Fibroblast of pulmonary artery (primary cell): ENCODE results near the gene FAM174A.

Experiments
- DNase-seq: peaks from one replicate; pipeline ENCODE4 v3.0.0-alpha.2; 2010; ENCODE audit warnings: low read depth
- H3K4me3 ChIP-seq: replicated peaks from 2 replicates; pipeline ENCODE4 v1.5.1; 2011; ENCODE audit warnings: low read depth, mild to moderate bottlenecking, control low read depth, low read length, moderate library complexity
- TF ChIP-seq, protein P1 (sequence below): IDR thresholded peaks from 2 replicates; pipeline ENCODE4 v1.5.1; 2011; ENCODE audit warnings: mild to moderate bottlenecking, control low read depth, low read length, inconsistent platforms; ENCODE audit errors: missing control alignments

Gene FAM174A

DNA sequence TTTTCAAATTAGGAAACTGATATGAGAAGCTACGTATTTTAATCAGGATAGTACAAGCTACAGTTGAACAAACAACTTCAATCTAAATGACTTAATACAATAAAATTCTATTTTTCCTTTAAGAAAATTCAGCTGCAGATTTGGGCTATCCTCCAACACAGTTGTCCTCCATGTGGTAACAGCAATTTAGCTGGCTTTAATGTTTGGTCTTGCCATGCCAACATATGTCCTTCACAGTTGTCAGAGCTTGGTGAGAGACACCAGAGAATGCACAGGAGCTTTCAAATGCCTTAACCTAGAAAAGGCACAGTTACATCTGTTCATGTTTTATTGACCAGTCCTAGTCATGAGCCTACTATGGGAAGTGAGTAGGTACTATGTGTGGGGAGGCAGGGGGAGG, 10.8 kb downstream of the FAM174A start:
- TF ChIP-seq, protein P1, sequence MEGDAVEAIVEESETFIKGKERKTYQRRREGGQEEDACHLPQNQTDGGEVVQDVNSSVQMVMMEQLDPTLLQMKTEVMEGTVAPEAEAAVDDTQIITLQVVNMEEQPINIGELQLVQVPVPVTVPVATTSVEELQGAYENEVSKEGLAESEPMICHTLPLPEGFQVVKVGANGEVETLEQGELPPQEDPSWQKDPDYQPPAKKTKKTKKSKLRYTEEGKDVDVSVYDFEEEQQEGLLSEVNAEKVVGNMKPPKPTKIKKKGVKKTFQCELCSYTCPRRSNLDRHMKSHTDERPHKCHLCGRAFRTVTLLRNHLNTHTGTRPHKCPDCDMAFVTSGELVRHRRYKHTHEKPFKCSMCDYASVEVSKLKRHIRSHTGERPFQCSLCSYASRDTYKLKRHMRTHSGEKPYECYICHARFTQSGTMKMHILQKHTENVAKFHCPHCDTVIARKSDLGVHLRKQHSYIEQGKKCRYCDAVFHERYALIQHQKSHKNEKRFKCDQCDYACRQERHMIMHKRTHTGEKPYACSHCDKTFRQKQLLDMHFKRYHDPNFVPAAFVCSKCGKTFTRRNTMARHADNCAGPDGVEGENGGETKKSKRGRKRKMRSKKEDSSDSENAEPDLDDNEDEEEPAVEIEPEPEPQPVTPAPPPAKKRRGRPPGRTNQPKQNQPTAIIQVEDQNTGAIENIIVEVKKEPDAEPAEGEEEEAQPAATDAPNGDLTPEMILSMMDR: no peak
- no peak overlapping the region for H3K4me3 ChIP-seq
- DNase-seq: no peak

GRCh38 chr5:100550531-100551051, 15.4 kb downstream of the FAM174A start:
- no peak overlapping the region for H3K4me3 ChIP-seq
- DNase-seq: no peak
- TF ChIP-seq, protein P1: no peak

DNA sequence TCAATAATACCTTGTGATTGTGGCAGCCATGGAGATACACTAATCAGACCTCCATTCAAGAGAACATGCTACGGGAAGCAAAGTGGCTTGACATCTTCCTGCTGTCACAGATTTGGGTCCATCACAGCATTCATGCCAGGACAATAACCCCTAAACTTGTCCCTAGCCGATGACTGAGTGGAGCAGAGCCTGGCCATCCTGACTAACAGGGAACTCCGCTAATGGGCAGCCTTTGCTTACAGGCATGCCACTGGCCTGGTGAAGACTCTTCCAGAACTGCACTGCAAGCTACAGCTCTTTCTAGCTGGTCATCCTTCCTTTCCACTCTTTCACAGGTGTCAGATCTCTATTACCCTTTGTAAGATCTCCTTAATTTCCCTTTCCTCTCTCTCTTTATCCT, 16.0 kb downstream of the FAM174A start:
- no peak overlapping the region for H3K4me3 ChIP-seq
- TF ChIP-seq, protein P1: no peak
- DNase-seq: no peak

DNA sequence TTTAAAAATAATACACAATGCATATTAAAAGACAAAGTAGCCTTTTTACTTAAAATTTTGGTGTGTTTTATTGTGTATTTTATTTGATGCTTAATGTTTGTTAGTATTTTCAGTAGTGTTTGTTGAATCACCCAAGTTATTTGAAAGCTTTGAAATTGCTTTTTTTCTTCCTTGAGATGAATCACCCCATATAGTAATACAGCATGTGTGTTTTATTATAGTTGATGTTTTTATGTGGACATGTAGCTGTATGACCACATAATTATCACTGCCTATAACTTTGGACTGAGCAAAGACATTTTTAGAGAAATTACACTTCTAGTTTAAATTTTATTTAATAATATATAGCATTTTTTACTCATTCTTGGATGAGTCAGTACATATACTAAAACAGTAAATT, 18.0 kb downstream of the FAM174A start:
- no peak for DNase-seq
- H3K4me3 ChIP-seq: no peak overlapping the region
- TF ChIP-seq, protein P1: no peak

- no peak for DNase-seq
- TF ChIP-seq, protein P1: no peak
- H3K4me3 ChIP-seq: no peak overlapping the region
Measured at GRCh38 chr5:100560860-100561259, 25.7 kb downstream of the FAM174A start.

DNA sequence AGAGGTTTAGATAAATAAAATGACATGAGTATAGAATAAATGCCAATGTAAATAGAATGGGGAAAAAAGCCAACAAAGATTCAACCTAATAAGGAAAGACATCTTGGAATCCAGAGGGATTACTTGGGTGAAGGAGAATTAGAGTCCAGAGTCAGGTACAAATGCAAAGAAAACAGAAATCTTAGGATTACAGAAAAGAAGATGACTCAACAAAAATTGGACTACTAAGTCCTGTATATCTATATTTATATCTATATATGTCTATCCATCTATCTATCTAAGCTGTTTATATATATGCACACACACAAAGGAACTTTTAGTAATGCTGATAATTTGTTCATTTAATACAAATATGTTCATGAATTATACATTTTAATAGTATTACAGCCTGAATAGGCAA, 27.6 kb downstream of the FAM174A start:
- TF ChIP-seq, protein P1: no peak
- DNase-seq: no peak
- H3K4me3 ChIP-seq: no peak overlapping the region

DNA sequence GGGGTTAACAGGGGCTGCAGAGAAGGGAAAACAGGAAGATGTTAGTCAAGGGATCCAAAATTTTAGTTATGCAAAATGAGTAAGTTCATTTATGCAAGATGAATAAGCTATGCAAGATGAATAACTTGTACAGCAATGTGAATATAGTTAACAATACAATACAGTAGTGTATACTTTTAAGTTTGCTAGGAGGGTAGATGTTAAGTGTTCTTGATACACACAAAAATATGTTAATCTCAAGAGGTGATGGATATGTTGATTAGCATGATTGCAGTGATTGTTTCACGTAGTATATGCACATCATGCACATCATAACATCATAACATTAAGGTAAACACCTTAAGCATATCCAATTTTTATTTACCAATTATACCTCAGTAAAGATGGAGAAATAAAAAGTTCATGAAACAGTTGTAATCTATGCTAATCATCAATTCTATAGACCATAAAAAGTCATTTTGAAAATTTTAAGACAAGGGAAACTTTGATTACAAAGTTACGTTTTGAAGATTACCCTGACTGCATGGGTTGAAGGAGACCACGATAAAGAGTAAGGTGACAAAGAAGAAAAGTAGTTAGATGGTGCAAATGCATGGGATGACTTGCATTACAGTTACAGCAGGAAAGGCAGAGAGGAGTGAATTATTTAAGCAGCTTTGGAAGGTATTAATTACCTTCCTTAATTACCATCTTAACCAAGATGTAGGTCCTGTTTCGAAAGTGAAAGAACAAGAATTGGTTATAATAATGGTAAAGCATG, 31.4 kb downstream of the FAM174A start:
- TF ChIP-seq, protein P1: no peak
- no peak for DNase-seq
- H3K4me3 ChIP-seq: no peak overlapping the region
